Activated CD4-positive, alpha-beta T cell treated with anti-CD3 and anti-CD28 coated beads for 36 hours (primary cell): ENCODE measurements around the gene ALG14. TPM values are rescaled to one million over a fixed set of nuclear protein-coding genes. Genes with fewer than 3 reads are reported as not detected.
"Not testable (repeated sequence)": the region's sequence is repeated elsewhere in the genome, so short reads cannot be mapped to it uniquely, and the experiment has no call there.

Experiments used
- ATAC-seq: fragments of 200-7000 bp; cut with Tn5 transposase; one replicate; pipeline ENCODE4 v1.10.0; 2021; ENCODE audit warnings: mild to moderate bottlenecking, moderate library complexity
- CTCF ChIA-PET: fragments of 350-600 bp; sonication (Branson Sonifier 250); formaldehyde crosslinking; loops from one replicate; lab custom pipeline; 2021; ENCODE audit warnings: antibody characterized with exemption; lab: Charles Lee
- POLR2A ChIA-PET: fragments of 350-600 bp; sonication (Branson Sonifier 250); formaldehyde crosslinking; loops from one replicate; lab custom pipeline; 2021; ENCODE audit warnings: antibody characterized with exemption, inconsistent platforms; lab: Charles Lee
- DNase-seq: peaks from one replicate; pipeline ENCODE4 v3.0.0-alpha.2; 2020
- H3K27ac Mint-ChIP-seq: one replicate; pipeline ENCODE4 v1.8.0; 2021; ENCODE audit warnings: mixed read lengths
- H3K27me3 Mint-ChIP-seq: one replicate; pipeline ENCODE4 v1.8.0; 2021; ENCODE audit warnings: mixed read lengths
- H3K36me3 Mint-ChIP-seq: one replicate; pipeline ENCODE4 v1.8.0; 2021; ENCODE audit warnings: low read depth, mixed read lengths
- H3K4me1 Mint-ChIP-seq: one replicate; pipeline ENCODE4 v1.8.0; 2021; ENCODE audit warnings: mixed read lengths
- H3K4me3 Mint-ChIP-seq: one replicate; pipeline ENCODE4 v1.8.0; 2021; ENCODE audit warnings: mild to moderate bottlenecking, moderate library complexity, mixed read lengths
- H3K9me3 Mint-ChIP-seq: one replicate; pipeline ENCODE4 v1.8.0; 2021; ENCODE audit warnings: low read depth, mixed read lengths
- intact Hi-C, 2 experiments: fragments of 100-400 bp; cut with DNase I in 1 of 2; cut with micrococcal nuclease in 1 of 2; formaldehyde crosslinking; loops; one replicate each; pipeline versions ENCODE4 v1.14.2 to v1.15.1; 2022 to 2024; cut with DNase I, micrococcal nuclease
- total RNA-seq, 2 experiments: library from RNA; stranded (reverse); gene quantifications; one replicate each; pipeline ENCODE4 v1.2.3, GENCODE V29; 2021

ALG14 gene
- total RNA-seq, 2 experiments from 2014 or later: 5.3 to 7.3 TPM

- POLR2A ChIA-PET: no interaction called here
- H3K4me1 Mint-ChIP-seq: no peaks in the 10 kb centered on the region
- H3K36me3 Mint-ChIP-seq: no peaks in the 10 kb centered on the region
- H3K27me3 Mint-ChIP-seq: no peaks in the 10 kb centered on the region
- no peak overlapping the region for H3K4me3 Mint-ChIP-seq
- no peaks in the 10 kb centered on the region for H3K9me3 Mint-ChIP-seq
- intact Hi-C loops: no loop called here
- no peak overlapping the region for H3K27ac Mint-ChIP-seq
- CTCF ChIA-PET: no interaction called here
- ATAC-seq (no peak), DNase-seq (no peak)
Observed at GRCh38 chr1:95006681-95007080, 66.1 kb downstream of the ALG14 start.

GRCh38 chr1:95005584-95005983 is 67.2 kb downstream of the ALG14 start:
- Mint-ChIP-seq H3K36me3 (no peaks in the 10 kb centered on the region), H3K4me1 (no peaks in the 10 kb centered on the region), H3K4me3 (no peak overlapping the region), H3K27ac (no peak overlapping the region), H3K9me3 (no peaks in the 10 kb centered on the region), H3K27me3 (no peaks in the 10 kb centered on the region)
- POLR2A ChIA-PET: no interaction called here
- ATAC-seq (no peak), DNase-seq (no peak)
- intact Hi-C loops: no loop called here
- CTCF ChIA-PET: no interaction called here

- no peaks in the 10 kb centered on the region for H3K27me3 Mint-ChIP-seq
- no peaks in the 10 kb centered on the region for H3K4me1 Mint-ChIP-seq
- CTCF ChIA-PET: no interaction called here
- ATAC-seq (no peak), DNase-seq (no peak)
- POLR2A ChIA-PET: no interaction called here
- no peak overlapping the region for H3K27ac Mint-ChIP-seq
- H3K9me3 Mint-ChIP-seq: no peaks in the 10 kb centered on the region
- no peak overlapping the region for H3K4me3 Mint-ChIP-seq
- H3K36me3 Mint-ChIP-seq: no peaks in the 10 kb centered on the region
- intact Hi-C loops: no loop called here
Observed at GRCh38 chr1:95004013-95004412, 68.7 kb downstream of the ALG14 start.

GRCh38 chr1:95003433-95003738 is 69.4 kb downstream of the ALG14 start:
- CTCF ChIA-PET: no interaction called here
- POLR2A ChIA-PET: no interaction called here
- no peaks in the 10 kb centered on the region for H3K9me3 Mint-ChIP-seq
- H3K4me1 Mint-ChIP-seq: no peaks in the 10 kb centered on the region
- DNase-seq: no peak
- no peaks in the 10 kb centered on the region for H3K36me3 Mint-ChIP-seq
- intact Hi-C loops: no loop called here
- H3K27ac Mint-ChIP-seq: no peak overlapping the region
- no peaks in the 10 kb centered on the region for H3K27me3 Mint-ChIP-seq
- H3K4me3 Mint-ChIP-seq: no peak overlapping the region
- ATAC-seq: no peak

GRCh38 chr1:95002540-95003432 is 70.0 kb downstream of the ALG14 start:
- intact Hi-C loops: no loop called here
- Mint-ChIP-seq H3K4me3 (no peak overlapping the region), H3K27ac (no peak overlapping the region), H3K36me3 (no peaks in the 10 kb centered on the region), H3K9me3 (no peaks in the 10 kb centered on the region), H3K4me1 (no peaks in the 10 kb centered on the region), H3K27me3 (no peaks in the 10 kb centered on the region)
- ChIA-PET CTCF (interaction anchor here (0.7 kb wide), 1 partner anchor 149 kb away, joined by 3 read pairs; no protein-coding TSS in a partner anchor), POLR2A (no interaction called here)
- DNase-seq (no peak), ATAC-seq (no peak)

GRCh38 chr1:95002164-95002539 is 70.6 kb downstream of the ALG14 start:
- intact Hi-C loops: no loop called here
- no peaks in the 10 kb centered on the region for H3K27me3 Mint-ChIP-seq
- H3K4me3 Mint-ChIP-seq: no peak overlapping the region
- no peak for ATAC-seq
- no peak for DNase-seq
- H3K36me3 Mint-ChIP-seq: no peaks in the 10 kb centered on the region
- H3K9me3 Mint-ChIP-seq: no peaks in the 10 kb centered on the region
- no peak overlapping the region for H3K27ac Mint-ChIP-seq
- POLR2A ChIA-PET: no interaction called here
- CTCF ChIA-PET: no interaction called here
- H3K4me1 Mint-ChIP-seq: no peaks in the 10 kb centered on the region

GRCh38 chr1:94999456-95000131 is 73.2 kb downstream of the ALG14 start:
- Mint-ChIP-seq H3K27me3 (no peaks in the 10 kb centered on the region), H3K4me1 (peaks cover 9% of the 10 kb centered on the region), H3K4me3 (no peak overlapping the region), H3K9me3 (no peaks in the 10 kb centered on the region), H3K27ac (no peak overlapping the region), H3K36me3 (no peaks in the 10 kb centered on the region)
- DNase-seq: no peak
- intact Hi-C loops: no loop called here
- ChIA-PET POLR2A (interaction anchor here (0.7 kb wide), 1 partner anchor 26 kb away, joined by 3 read pairs; no protein-coding TSS in a partner anchor), CTCF (no interaction called here)
- ATAC-seq: no peak

GRCh38 chr1:94998748-94999147 is 74.0 kb downstream of the ALG14 start:
- peaks cover 11% of the 10 kb centered on the region for H3K4me1 Mint-ChIP-seq
- no peak overlapping the region for H3K4me3 Mint-ChIP-seq
- ATAC-seq (no peak), DNase-seq (no peak)
- ChIA-PET POLR2A (interaction anchor here (0.7 kb wide), 1 partner anchor 26 kb away, joined by 3 read pairs; no protein-coding TSS in a partner anchor), CTCF (interaction anchor here (1.4 kb wide), 1 partner anchor 9 kb away, joined by 3 read pairs; no protein-coding TSS in a partner anchor)
- H3K27ac Mint-ChIP-seq: no peak overlapping the region
- H3K9me3 Mint-ChIP-seq: no peaks in the 10 kb centered on the region
- intact Hi-C loops: no loop called here
- H3K36me3 Mint-ChIP-seq: no peaks in the 10 kb centered on the region
- no peaks in the 10 kb centered on the region for H3K27me3 Mint-ChIP-seq

- CTCF ChIA-PET: interaction anchor here (0.5 to 1.4 kb wide), 2 partner anchors 10 to 186 kb away, joined by 3 to 4 read pairs; no protein-coding TSS in a partner anchor
- H3K4me1 Mint-ChIP-seq: peaks cover 11% of the 10 kb centered on the region
Observed at GRCh38 chr1:94998114-94998513, 74.6 kb downstream of the ALG14 start.

GRCh38 chr1:94995536-94995935 is 77.2 kb downstream of the ALG14 start:
- H3K4me1 Mint-ChIP-seq: peaks cover 11% of the 10 kb centered on the region
- H3K9me3 Mint-ChIP-seq, DNase-seq, H3K27me3 Mint-ChIP-seq, ATAC-seq, intact Hi-C loops, POLR2A ChIA-PET, H3K4me3 Mint-ChIP-seq, H3K36me3 Mint-ChIP-seq, CTCF ChIA-PET, H3K27ac Mint-ChIP-seq: not testable (repeated sequence)

More at GRCh38 chr1:94998114-94998513, 74.6 kb downstream of the ALG14 start:
- no peaks in the 10 kb centered on the region for H3K36me3 Mint-ChIP-seq
- H3K27ac Mint-ChIP-seq: no peak overlapping the region
- intact Hi-C loops: no loop called here
- no peak for DNase-seq
- POLR2A ChIA-PET: no interaction called here
- ATAC-seq: no peak
- H3K27me3 Mint-ChIP-seq: no peaks in the 10 kb centered on the region
- no peak overlapping the region for H3K4me3 Mint-ChIP-seq
- H3K9me3 Mint-ChIP-seq: no peaks in the 10 kb centered on the region

- POLR2A ChIA-PET: no interaction called here
- Mint-ChIP-seq H3K9me3 (no peaks in the 10 kb centered on the region), H3K27me3 (no peaks in the 10 kb centered on the region), H3K36me3 (no peaks in the 10 kb centered on the region), H3K4me3 (no peak overlapping the region), H3K4me1 (peaks cover 11% of the 10 kb centered on the region), H3K27ac (no peak overlapping the region)
- no peak for ATAC-seq
- no peak for DNase-seq
- CTCF ChIA-PET: no interaction called here
- intact Hi-C loops: no loop called here
Observed at GRCh38 chr1:94994805-94995204, 77.9 kb downstream of the ALG14 start.
